HS-5 (cell line): ENCODE results near the gene ICAM2.
"Not testable (repeated sequence)": the region's sequence is repeated elsewhere in the genome, so short reads cannot be mapped to it uniquely, and the experiment has no call there.

Source experiments
- DNase-seq: peaks from one replicate; pipeline ENCODE4 v3.0.0-alpha.2; 2012; ENCODE audit warnings: low read depth

Gene ICAM2

GRCh38 chr17:64042700-64043485 lies 22.5 kb upstream of the ICAM2 start:
- DNase-seq, result no peak

GRCh38 chr17:64041912-64042311 lies 21.5 kb upstream of the ICAM2 start:
- DNase-seq, result no peak

GRCh38 chr17:64040206-64040605 lies 19.8 kb upstream of the ICAM2 start:
- no peak for DNase-seq

GRCh38 chr17:64039106-64039400 lies 18.6 kb upstream of the ICAM2 start:
- DNase-seq, result no peak

- DNase-seq, result no peak
These were observed 18.1 kb upstream of the ICAM2 start for GRCh38 chr17:64038331-64039105.

GRCh38 chr17:64037802-64038201 lies 17.4 kb upstream of the ICAM2 start:
- no peak for DNase-seq

GRCh38 chr17:64037180-64037579 lies 16.7 kb upstream of the ICAM2 start:
- DNase-seq, result no peak

GRCh38 chr17:64036198-64036922 lies 15.9 kb upstream of the ICAM2 start:
- no peak for DNase-seq

- DNase-seq, result peak; percentile 45
These were observed 11.6 kb upstream of the ICAM2 start for GRCh38 chr17:64032081-64032480.

- peak; percentile 25 for DNase-seq
These were observed 8.5 kb upstream of the ICAM2 start for GRCh38 chr17:64028874-64029464.

- DNase-seq, result peak; percentile 22
These were observed 5.4 kb upstream of the ICAM2 start for GRCh38 chr17:64025732-64026294.

- DNase-seq, result no peak
These were observed 4.6 kb upstream of the ICAM2 start for GRCh38 chr17:64024781-64025731.

GRCh38 chr17:64024215-64024654 lies 3.8 kb upstream of the ICAM2 start:
- DNase-seq, result no peak

- no peak for DNase-seq
These were observed 2.2 kb upstream of the ICAM2 start for GRCh38 chr17:64022611-64023063.

- not testable (repeated sequence) for DNase-seq
These were observed 877 bp downstream of the ICAM2 start for GRCh38 chr17:64019551-64019961.

GRCh38 chr17:64017381-64017980 lies 3.0 kb downstream of the ICAM2 start:
- no peak for DNase-seq

- DNase-seq, result no peak
These were observed 3.5 kb downstream of the ICAM2 start for GRCh38 chr17:64016974-64017373.

GRCh38 chr17:64016231-64016784 lies 4.1 kb downstream of the ICAM2 start:
- no peak for DNase-seq

GRCh38 chr17:64015447-64015846 lies 5.0 kb downstream of the ICAM2 start:
- DNase-seq, result no peak
